Gastrocnemius medialis (tissue), 4 donors: ENCODE measurements around the gene DCTN2.

Source experiments
- POLR2A ChIP-seq, 2 donors: fragments of 450-650 bp; IDR thresholded peaks; one replicate each; pipeline ENCODE4 v1.6.1; 2017; ENCODE audit warnings: antibody characterized with exemption in 2 of 2, mild to moderate bottlenecking in 2 of 2, moderate library complexity in 2 of 2
- TF ChIP-seq, protein P1 (sequence below), 5 experiments: fragments of 450-650 bp in 3 of 5; fragments of 200-600 bp in 2 of 5; sonication (generic) in 2 of 5; IDR thresholded peaks in 4 of 5; conservative IDR thresholded peaks in 1 of 5; 1 replicate in 4 of 5; 2 replicates in 1 of 5; pipeline ENCODE4 v1.5.1; 2016 to 2019; ENCODE audit warnings: antibody characterized with exemption in 5 of 5, mild to moderate bottlenecking in 3 of 5, moderate library complexity in 3 of 5

DNA sequence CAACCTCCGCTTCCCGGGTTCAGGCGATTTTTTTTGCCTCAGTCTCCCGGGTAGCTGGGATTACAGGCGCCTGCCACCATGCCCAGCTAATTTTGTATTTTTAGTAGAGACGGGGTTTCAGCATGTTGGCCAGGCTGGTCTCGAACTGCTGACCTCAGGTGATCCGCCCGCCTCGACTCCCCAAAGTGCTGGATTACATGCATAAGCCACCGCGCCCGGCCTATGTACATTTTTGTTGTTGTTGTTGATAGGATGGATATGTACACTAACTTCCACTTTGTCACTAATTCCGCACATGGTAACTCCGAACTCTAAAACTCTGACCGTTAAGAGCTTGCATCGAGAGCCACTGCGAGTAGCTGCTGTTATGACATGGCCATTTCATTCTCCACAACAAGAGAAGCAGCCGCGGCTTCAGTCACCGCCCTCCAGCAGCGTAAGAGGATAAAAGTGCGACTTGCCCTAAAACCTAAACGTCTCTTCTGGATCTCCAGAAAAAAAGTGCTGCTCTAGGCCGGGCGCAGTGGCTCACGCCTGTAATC lies 59.9 kb downstream of the DCTN2 start:
- TF ChIP-seq, protein P1, sequence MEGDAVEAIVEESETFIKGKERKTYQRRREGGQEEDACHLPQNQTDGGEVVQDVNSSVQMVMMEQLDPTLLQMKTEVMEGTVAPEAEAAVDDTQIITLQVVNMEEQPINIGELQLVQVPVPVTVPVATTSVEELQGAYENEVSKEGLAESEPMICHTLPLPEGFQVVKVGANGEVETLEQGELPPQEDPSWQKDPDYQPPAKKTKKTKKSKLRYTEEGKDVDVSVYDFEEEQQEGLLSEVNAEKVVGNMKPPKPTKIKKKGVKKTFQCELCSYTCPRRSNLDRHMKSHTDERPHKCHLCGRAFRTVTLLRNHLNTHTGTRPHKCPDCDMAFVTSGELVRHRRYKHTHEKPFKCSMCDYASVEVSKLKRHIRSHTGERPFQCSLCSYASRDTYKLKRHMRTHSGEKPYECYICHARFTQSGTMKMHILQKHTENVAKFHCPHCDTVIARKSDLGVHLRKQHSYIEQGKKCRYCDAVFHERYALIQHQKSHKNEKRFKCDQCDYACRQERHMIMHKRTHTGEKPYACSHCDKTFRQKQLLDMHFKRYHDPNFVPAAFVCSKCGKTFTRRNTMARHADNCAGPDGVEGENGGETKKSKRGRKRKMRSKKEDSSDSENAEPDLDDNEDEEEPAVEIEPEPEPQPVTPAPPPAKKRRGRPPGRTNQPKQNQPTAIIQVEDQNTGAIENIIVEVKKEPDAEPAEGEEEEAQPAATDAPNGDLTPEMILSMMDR (IDR thresholded peaks at IDR 0.05 in 4 of 5, conservative IDR thresholded peaks at IDR 0.05 in 1 of 5): no peak
- TF ChIP-seq POLR2A (IDR thresholded peaks at IDR 0.05): no peak
